Thoracic aorta (tissue), 2 donors: ENCODE results near the gene LRWD1. TPM values are rescaled to one million over a fixed set of nuclear protein-coding genes. Genes with fewer than 3 reads are reported as not detected.

Experiments used
- ATAC-seq: fragments of 150-250 bp; one replicate; pipeline ENCODE4 v1.8.0; 2017; ENCODE audit warnings: low read depth; ENCODE audit not compliant: insufficient number of reproducible peaks, low FRiP score
- DNase-seq: peaks from one replicate; pipeline ENCODE4 v3.0.0-alpha.2; 2020; ENCODE audit warnings: low spot score
- H3K27ac ChIP-seq, 2 donors: fragments of 200-600 bp; sonication (generic); 1 replicate in 1 of 2; 2 replicates in 1 of 2; pipeline ENCODE4 v1.5.1; 2016; ENCODE audit warnings: mild to moderate bottlenecking in 2 of 2, moderate library complexity in 2 of 2
- H3K27me3 ChIP-seq: fragments of 200-600 bp; sonication (generic); replicated peaks from 2 replicates; pipeline ENCODE4 v1.6.0; 2016; ENCODE audit warnings: mild to moderate bottlenecking; ENCODE audit not compliant: insufficient read depth
- H3K36me3 ChIP-seq: fragments of 200-600 bp; sonication (generic); one replicate; pipeline ENCODE4 v1.5.1; 2016
- H3K4me1 ChIP-seq, 2 donors: fragments of 200-600 bp; sonication (generic); 1 replicate in 1 of 2; 2 replicates in 1 of 2; pipeline versions ENCODE4 v1.5.1 to v1.6.0; 2016; ENCODE audit warnings: low read depth in 2 of 2, mild to moderate bottlenecking in 1 of 2; ENCODE audit not compliant: control insufficient read depth in 1 of 2
- H3K4me3 ChIP-seq: fragments of 200-600 bp; sonication (generic); 2 replicates; pipeline ENCODE4 v1.5.1; 2016; ENCODE audit warnings: mild to moderate bottlenecking
- H3K9me3 ChIP-seq: fragments of 200-600 bp; sonication (generic); 2 replicates; pipeline ENCODE4 v1.5.1; 2016
- total RNA-seq, 2 donors: library from RNA; depleted of rRNA; stranded (reverse); fragments of >200 nt; gene quantifications; one replicate each; pipeline versions ENCODE4 v1.1.0 to v1.2.3, GENCODE V29; 2016
- TF ChIP-seq, protein P1 (sequence below): fragments of 200-600 bp; sonication (generic); IDR thresholded peaks from one replicate; pipeline ENCODE4 v1.5.1; 2019; ENCODE audit warnings: antibody characterized with exemption

Gene LRWD1
- total RNA-seq, 2 donors from 2014 or later, result 7.9 to 10.9 TPM

DNA sequence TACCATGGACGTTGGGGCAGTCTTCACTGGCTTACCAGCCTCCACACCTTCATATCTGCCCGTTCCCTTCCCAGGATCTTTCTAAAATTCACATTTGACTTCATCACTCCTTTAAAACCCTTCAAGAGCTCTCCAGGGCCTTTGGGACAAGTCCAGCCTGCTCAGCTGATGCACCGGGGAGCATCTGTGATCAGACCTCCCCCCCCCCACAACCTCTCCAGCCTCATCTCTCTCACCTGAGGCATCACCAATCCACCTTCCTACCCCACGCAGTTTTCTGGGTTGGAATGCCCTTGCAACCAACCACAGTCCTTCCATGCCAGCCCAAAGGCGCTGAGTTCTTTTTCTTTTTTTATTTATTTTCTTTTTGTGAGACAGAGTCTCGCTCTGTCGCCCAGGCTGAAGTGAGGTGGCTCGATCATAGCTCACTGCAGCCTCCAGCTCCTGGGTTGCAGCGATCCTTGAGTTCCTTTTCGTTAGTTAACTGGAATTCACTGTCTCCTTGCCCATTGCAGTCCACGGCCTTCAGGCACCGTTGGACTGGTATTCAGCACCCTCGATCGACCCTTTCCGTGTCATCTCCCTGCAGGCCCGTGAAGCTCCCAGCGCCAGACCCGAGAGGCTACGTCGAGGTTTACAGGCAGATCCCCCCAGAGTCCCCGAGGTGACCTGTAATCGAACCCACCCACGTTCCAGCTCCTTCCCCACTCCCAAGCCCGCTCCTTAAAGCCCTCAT lies 775 bp upstream of the LRWD1 start:
- TF ChIP-seq, protein P1, sequence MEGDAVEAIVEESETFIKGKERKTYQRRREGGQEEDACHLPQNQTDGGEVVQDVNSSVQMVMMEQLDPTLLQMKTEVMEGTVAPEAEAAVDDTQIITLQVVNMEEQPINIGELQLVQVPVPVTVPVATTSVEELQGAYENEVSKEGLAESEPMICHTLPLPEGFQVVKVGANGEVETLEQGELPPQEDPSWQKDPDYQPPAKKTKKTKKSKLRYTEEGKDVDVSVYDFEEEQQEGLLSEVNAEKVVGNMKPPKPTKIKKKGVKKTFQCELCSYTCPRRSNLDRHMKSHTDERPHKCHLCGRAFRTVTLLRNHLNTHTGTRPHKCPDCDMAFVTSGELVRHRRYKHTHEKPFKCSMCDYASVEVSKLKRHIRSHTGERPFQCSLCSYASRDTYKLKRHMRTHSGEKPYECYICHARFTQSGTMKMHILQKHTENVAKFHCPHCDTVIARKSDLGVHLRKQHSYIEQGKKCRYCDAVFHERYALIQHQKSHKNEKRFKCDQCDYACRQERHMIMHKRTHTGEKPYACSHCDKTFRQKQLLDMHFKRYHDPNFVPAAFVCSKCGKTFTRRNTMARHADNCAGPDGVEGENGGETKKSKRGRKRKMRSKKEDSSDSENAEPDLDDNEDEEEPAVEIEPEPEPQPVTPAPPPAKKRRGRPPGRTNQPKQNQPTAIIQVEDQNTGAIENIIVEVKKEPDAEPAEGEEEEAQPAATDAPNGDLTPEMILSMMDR, result no peak
- Histone ChIP-seq H3K9me3 (no peaks in the 10 kb centered on the region), H3K4me3 (peak overlapping the region; percentile 99), H3K4me1 (peaks cover 13 to 31% of the 10 kb centered on the region in 2 donors), H3K27ac (peak overlapping the region; percentile 64 to 69), H3K27me3 (no peaks in the 10 kb centered on the region), H3K36me3 (peaks cover 4% of the 10 kb centered on the region)
- ATAC-seq (no peak), DNase-seq (no peak)

DNA sequence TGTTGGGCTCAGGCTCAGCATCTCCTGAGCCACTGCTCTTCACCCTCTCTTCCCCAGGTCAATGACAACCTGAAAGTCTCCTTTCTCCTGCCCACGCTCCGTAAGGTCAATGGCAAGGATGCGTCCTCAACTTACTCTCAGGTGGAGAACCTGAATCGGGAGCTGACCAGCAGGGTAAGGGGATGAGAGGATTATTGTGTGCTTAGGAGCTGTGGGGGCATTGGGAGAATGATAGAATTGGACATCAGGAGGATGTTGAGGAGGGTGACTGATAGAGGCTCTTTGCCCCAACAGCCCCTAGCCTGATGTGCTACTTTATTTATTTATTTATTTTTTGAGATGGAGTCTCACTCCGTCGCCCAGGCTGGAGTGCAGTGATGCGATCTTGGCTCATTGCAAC lies 1.3 kb downstream of the LRWD1 start:
- peaks cover 13 to 31% of the 10 kb centered on the region in 2 donors for H3K4me1 ChIP-seq
- H3K9me3 ChIP-seq, result no peaks in the 10 kb centered on the region
- no peak for DNase-seq
- TF ChIP-seq, protein P1, result no peak
- peaks cover 7% of the 10 kb centered on the region for H3K36me3 ChIP-seq
- H3K27ac ChIP-seq, result no peak overlapping the region
- H3K4me3 ChIP-seq, result peak overlapping the region; percentile 99
- no peak for ATAC-seq
- no peaks in the 10 kb centered on the region for H3K27me3 ChIP-seq

DNA sequence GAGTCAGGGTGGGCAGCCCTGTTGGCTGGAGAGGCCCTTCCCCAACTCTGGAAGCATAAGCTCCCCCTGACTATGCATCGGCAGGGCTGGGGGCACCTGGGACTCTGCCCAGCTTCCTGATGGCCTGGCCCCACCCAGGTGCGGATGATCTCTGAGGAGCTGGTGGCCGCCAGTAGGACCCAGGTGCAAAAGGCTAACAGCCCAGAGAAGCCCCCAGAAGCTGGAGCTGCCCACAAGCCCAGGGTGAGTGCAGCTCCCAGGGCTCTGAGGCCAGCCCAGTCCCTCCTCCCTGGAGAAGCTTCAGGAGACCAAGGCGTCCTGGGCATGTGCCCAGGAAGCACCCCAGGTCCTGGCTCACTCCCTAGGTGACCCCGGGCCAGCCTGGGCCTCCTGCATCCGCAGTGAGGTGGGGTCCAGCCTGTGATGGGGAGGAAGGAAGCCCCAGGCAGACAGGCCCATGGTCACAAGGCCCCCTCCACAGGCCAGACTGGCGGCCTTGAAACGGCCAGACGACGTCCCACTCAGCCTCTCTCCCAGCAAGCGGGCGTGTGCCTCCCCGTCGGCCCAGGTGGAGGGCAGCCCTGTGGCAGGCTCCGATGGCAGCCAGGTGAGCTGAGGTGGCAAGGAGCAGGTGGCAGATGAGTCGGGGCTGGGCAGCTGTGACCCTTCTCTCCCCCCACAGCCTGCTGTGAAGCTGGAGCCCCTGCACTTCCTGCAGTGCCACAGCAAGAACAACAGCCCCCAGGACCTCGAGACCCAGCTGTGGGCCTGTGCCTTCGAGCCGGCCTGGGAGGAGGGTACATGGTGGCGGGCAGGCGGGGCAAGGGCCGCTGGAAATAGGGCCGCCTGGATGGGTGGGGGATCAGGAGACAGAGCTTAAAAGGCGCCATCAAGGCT lies 3.0 kb downstream of the LRWD1 start:
- Histone ChIP-seq H3K27me3 (no peaks in the 10 kb centered on the region), H3K9me3 (no peaks in the 10 kb centered on the region), H3K4me1 (peaks cover 13 to 26% of the 10 kb centered on the region in 2 donors), H3K4me3 (no peak overlapping the region), H3K27ac (no peak overlapping the region), H3K36me3 (peaks cover 6% of the 10 kb centered on the region)
- no peak for DNase-seq
- ATAC-seq, result no peak
- TF ChIP-seq, protein P1, result no peak

DNA sequence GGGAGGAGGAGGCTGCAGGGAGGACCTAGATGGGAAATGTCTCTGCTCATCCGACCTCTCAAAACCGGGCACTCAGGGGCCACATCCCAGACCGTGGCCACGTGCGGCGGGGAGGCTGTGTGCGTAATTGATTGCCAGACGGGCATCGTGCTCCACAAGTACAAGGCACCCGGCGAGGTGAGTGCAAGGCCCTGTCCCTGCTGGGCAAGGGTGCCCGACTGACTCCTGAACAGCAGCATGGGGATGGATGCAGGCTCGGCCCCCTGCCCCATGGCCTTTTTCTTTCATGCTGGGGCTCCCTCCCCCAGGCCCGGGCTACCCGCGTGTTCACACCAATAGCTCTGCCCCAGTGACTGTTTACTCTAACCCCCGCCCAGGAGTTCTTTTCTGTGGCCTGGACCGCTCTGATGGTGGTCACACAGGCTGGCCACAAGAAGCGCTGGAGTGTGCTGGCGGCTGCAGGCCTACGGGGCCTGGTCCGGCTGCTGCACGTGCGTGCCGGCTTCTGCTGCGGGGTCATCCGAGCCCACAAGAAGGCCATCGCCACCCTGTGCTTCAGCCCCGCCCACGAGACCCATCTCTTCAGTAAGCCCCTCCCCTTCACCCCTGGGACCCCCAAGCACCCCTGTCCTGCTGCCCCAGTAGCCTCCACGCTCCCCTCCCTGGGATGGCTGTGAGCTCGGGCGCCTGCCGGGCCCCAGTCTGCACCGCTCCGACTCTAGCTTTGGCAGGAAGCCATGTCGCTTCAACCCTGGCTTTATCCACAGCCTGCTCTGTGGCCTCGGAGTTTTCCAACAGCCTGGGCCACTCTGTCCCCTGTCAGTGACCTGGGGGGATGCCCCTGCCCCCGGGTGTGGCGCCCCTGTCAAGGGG lies 3.9 kb downstream of the LRWD1 start:
- H3K36me3 ChIP-seq, result peaks cover 15% of the 10 kb centered on the region
- ATAC-seq, result no peak
- peaks cover 10 to 25% of the 10 kb centered on the region in 2 donors for H3K4me1 ChIP-seq
- DNase-seq, result no peak
- no peaks in the 10 kb centered on the region for H3K27me3 ChIP-seq
- H3K4me3 ChIP-seq, result no peak overlapping the region
- no peak overlapping the region for H3K27ac ChIP-seq
- no peaks in the 10 kb centered on the region for H3K9me3 ChIP-seq
- TF ChIP-seq, protein P1, result no peak
